Measurements from ENCODE around the gene OIT3.

OIT3 gene

GRCh38 chr10:72953687-72954086, 60.1 kb downstream of the OIT3 start:
- no peak for DNase-seq

GRCh38 chr10:72954230-72954595, 60.7 kb downstream of the OIT3 start:
- DNase-seq, result no peak

GRCh38 chr10:72954596-72955554, 61.3 kb downstream of the OIT3 start, which contains the start of gene PLA2G12B:
Gene PLA2G12B (minus strand): TSS chr10:72954806. CDS start chr10:72954685, 121 bp downstream.
- peak; percentile 64 for DNase-seq

GRCh38 chr10:72956001-72956400, 62.5 kb downstream of the OIT3 start:
- DNase-seq, result no peak

GRCh38 chr10:72976886-72977285, 83.3 kb downstream of the OIT3 start:
- no peak for DNase-seq

GRCh38 chr10:72979709-72980108, 86.2 kb downstream of the OIT3 start:
- no peak for DNase-seq

GRCh38 chr10:72980348-72980747, 86.8 kb downstream of the OIT3 start:
- DNase-seq, result no peak

GRCh38 chr10:72981028-72981881, 87.7 kb downstream of the OIT3 start:
- no peak for DNase-seq

- no peak for DNase-seq
These were observed 88.5 kb downstream of the OIT3 start for GRCh38 chr10:72981882-72982529.
